GM12891 (cell line): Measurements from ENCODE around the gene SYT1.

Source experiments
- PAX5 ChIP-seq: IDR thresholded peaks from 2 replicates; pipeline ENCODE4 v1.6.1; 2011; ENCODE audit warnings: low read length, moderate library complexity, mild to moderate bottlenecking; ENCODE audit not compliant: insufficient read depth, severe bottlenecking
- POLR2AphosphoS5 ChIP-seq: IDR thresholded peaks from 2 replicates; pipeline ENCODE4 v1.6.1; 2011; ENCODE audit warnings: low read depth, low read length, control low read depth

DNA sequence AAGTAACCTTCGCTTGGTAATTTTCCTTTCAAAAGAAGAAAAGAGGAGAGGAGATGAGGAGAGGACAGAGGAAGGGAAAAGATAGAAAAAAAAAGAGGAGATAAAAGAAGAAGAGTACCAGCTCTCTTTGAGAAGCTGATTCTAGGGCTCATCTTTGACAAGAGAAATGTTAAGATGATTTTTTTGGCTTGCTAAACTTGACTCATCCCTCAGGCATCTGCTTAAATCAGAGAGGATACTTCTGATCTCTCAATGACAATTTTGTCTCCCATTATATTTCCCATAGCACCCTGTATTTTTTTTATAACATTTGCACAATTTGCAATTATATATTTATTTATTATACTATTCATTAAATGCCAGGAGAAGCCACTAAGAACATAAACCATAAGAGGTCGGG lies 17.1 kb downstream of the SYT1 start:
- TF ChIP-seq POLR2AphosphoS5 (no peak), PAX5 (no peak)
